Adrenal gland (tissue), 12 donors: Measurements from ENCODE around the gene PRDM10. TPM values are rescaled to one million over a fixed set of nuclear protein-coding genes. Genes with fewer than 3 reads are reported as not detected.

Source experiments
- DNase-seq, 7 donors: peaks; one replicate each; pipeline ENCODE4 v3.0.0-alpha.2; 2019 to 2020
- H3K27ac ChIP-seq, 5 donors: fragments of 200-600 bp; sonication (generic) in 4 of 5; 1 replicate in 3 of 5; 2 replicates in 2 of 5; pipeline versions ENCODE4 v1.5.1 to v1.8.0; 2016 to 2020; ENCODE audit warnings: mild to moderate bottlenecking in 1 of 5
- H3K27me3 ChIP-seq: fragments of 200-600 bp; 2 replicates; pipeline ENCODE4 v1.8.0; 2021
- H3K36me3 ChIP-seq, 2 donors: fragments of 200-600 bp; replicated peaks in 1 of 2; 1 replicate in 1 of 2; 2 replicates in 1 of 2; pipeline versions ENCODE4 v1.5.1 to v1.8.0; 2018 to 2022
- H3K4me1 ChIP-seq, 2 donors: fragments of 200-600 bp; replicated peaks in 1 of 2; 1 replicate in 1 of 2; 2 replicates in 1 of 2; pipeline versions ENCODE4 v1.5.1 to v1.8.0; 2018 to 2021
- H3K4me3 ChIP-seq, 4 donors: fragments of 200-600 bp; sonication (generic) in 3 of 4; one replicate each; pipeline ENCODE4 v1.5.1; 2016 to 2018
- H3K9me3 ChIP-seq, 3 donors: fragments of 200-600 bp; sonication (generic) in 1 of 3; replicated peaks in 1 of 3; 1 replicate in 2 of 3; 2 replicates in 1 of 3; pipeline versions ENCODE4 v1.5.1 to v1.8.0; 2016 to 2021
- CTCF ChIP-seq, 6 experiments: fragments of 450-650 bp in 4 of 6; fragments of 200-600 bp in 2 of 6; sonication (generic) in 1 of 6; IDR thresholded peaks; 1 replicate in 5 of 6; 2 replicates in 1 of 6; pipeline versions ENCODE4 v1.5.1 to v1.8.0; 2016 to 2021; ENCODE audit warnings: antibody characterized with exemption in 6 of 6, mild to moderate bottlenecking in 2 of 6, moderate library complexity in 1 of 6
- POLR2A ChIP-seq, 2 donors: fragments of 450-650 bp; IDR thresholded peaks; one replicate each; pipeline ENCODE4 v1.6.1; 2017; ENCODE audit warnings: antibody characterized with exemption in 2 of 2, mild to moderate bottlenecking in 2 of 2, moderate library complexity in 1 of 2
- WGBS, 4 donors: extraction: QIAGEN DNeasy Blood & Tissue Kit in 2 of 4; methylation state at CpG; one replicate each; pipeline versions ENCODE4 v1.1.5 to v1.1.7; 2013 to 2017; 5-methylcytosine and 5-hydroxymethylcytosine counted together
- intact Hi-C, 2 donors: fragments of 100-400 bp; cut with DNase I; formaldehyde crosslinking; loops; one replicate each; pipeline versions ENCODE4 v1.14.1 to v1.15.0; 2022 to 2023
- polyA plus RNA-seq, 3 donors: library from polyadenylated mRNA; stranded (reverse); fragments of 200-250 nt in 2 of 3; fragments of 350-450 nt in 1 of 3; fragmentation: Illumina TruSeq in 1 of 3; extraction: RNeasy Lipid Tissue Mini Kit (QIAGEN cat#74804) in 1 of 3; gene quantifications; one replicate each; pipeline ENCODE4 v1.2.3, GENCODE V29; 2013 to 2014
- total RNA-seq, 9 donors: library from RNA; depleted of rRNA in 4 of 9; stranded (reverse); fragments of >200 nt in 4 of 9; fragments of 120-200 nt in 1 of 9; fragmentation: NEBNext Ultra II Directional in 1 of 9; extraction: Animal tissue kit (Norgen Biotek cat#: 25700) in 1 of 9; gene quantifications; one replicate each; pipeline versions ENCODE4 v1.1.0 to v1.2.4, GENCODE V29; 2013 to 2023
- donor health status: healthy with polysubstance abuse.
- donor health status: Bipolar disorder and iron deficiency.
- donor health status: DM: yes; HTN: yes; CAD: no.
- donor health status: DM: no; HTN: no; CAD: no.
- donor health status: DM: no; HTN: no; CAD: no.
- donor health status: DM: yes; HTN: yes; CAD: no.

Gene PRDM10
- total and polyA plus RNA-seq, 12 donors, result 2.3 to 10.1 (median 6.4) TPM

DNA sequence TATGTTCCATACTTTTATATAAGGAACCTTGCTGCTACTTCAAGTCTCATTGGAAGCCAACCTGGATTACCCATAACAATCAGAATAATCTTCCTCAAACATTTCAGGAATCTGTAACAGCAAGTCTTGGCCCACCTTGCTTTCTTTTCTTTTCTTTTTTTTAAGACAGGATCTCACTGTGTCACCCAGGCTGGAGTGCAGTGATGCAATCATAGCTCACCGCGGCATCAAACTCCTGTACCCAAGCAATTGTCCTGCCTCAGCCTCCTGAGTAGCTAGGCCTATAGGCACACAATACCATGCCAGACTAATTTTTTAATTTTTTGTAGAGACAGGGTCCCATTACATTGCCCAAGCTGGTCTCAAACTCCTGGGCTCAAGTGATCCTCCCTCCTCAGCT, 29.3 kb upstream of the PRDM10 start:
- WGBS, 4 donors, result 93 to 97% (median 94%) methylated on average over 2 of the region's 2 CpGs
- intact Hi-C loops, result no loop called here
- TF ChIP-seq CTCF (IDR thresholded peaks at IDR 0.05) (no peak), POLR2A (IDR thresholded peaks at IDR 0.05) (no peak)
- Histone ChIP-seq H3K27me3 (no peaks in the 10 kb centered on the region), H3K9me3 (no peaks in the 10 kb centered on the region), H3K27ac (no peak overlapping the region), H3K4me3 (no peak overlapping the region), H3K4me1 (no peaks in the 10 kb centered on the region), H3K36me3 (no peaks in the 10 kb centered on the region)
- DNase-seq, result no peak

- Histone ChIP-seq H3K36me3 (no peaks in the 10 kb centered on the region), H3K4me1 (no peaks in the 10 kb centered on the region), H3K9me3 (no peaks in the 10 kb centered on the region), H3K27ac (no peak overlapping the region), H3K4me3 (no peak overlapping the region), H3K27me3 (no peaks in the 10 kb centered on the region)
- DNase-seq, result no peak
- intact Hi-C loops, result no loop called here
- no peak for TF ChIP-seq CTCF (IDR thresholded peaks at IDR 0.05)
- no peak for TF ChIP-seq POLR2A (IDR thresholded peaks at IDR 0.05)
- WGBS, 4 donors, result 67 to 100% (median 82%) methylated on average over 1 of the region's 1 CpG
Observed at GRCh38 chr11:130031056-130031455, 28.4 kb upstream of the PRDM10 start.

DNA sequence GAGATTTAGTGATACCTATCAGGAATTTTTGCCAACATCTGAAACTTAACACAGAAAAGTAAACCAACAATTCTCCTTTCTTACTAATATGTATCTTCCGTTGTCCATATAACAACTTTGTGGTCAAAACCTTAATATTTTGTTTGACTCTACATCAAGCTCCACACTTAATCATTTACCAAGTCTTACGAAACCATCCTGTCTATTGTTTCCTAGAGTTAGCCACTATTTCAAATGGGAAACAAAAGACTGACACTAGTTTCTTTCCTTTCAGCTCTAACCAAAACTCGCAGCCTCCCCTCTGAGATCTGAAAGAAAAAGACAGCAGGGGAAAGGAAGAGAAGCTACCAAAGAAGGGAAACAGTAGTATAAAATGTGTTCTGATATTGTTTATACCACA, 26.5 kb upstream of the PRDM10 start:
- no peak overlapping the region for H3K4me3 ChIP-seq
- no peaks in the 10 kb centered on the region for H3K9me3 ChIP-seq
- H3K27ac ChIP-seq, result no peak overlapping the region
- intact Hi-C loops, result no loop called here
- no peaks in the 10 kb centered on the region for H3K4me1 ChIP-seq
- H3K36me3 ChIP-seq, result no peaks in the 10 kb centered on the region
- DNase-seq, result no peak
- WGBS, 4 donors, result 67 to 86% (median 81%) methylated on average over 3 of the region's 3 CpGs
- H3K27me3 ChIP-seq, result no peaks in the 10 kb centered on the region
- no peak for TF ChIP-seq CTCF (IDR thresholded peaks at IDR 0.05)

DNA sequence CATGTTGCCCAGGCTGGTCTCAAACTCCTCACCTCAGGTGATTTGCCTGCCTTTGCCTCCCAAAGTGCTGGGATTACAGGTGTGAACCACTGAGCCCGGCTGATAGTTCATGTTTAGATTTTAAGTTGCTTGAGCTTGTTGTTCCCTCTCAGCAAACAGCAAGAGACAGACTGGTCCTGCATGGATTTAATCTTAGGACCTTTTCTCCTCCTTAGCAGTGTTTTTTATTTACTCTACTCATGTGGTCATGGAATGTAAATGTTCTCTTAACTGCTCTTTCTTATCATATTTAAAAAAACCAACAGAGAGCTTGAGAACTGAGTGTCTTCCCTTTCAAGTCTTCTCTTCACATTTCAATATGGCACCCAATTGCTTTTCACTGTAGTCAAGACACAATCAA, 22.7 kb upstream of the PRDM10 start:
- intact Hi-C loops, result no loop called here

More for the DNA sequence above, 22.7 kb upstream of the PRDM10 start:
- no peaks in the 10 kb centered on the region for H3K27me3 ChIP-seq
- 75 to 95% (median 85%) methylated on average over 1 of the region's 1 CpG for WGBS, 4 donors
- TF ChIP-seq CTCF (IDR thresholded peaks at IDR 0.05) (no peak), POLR2A (IDR thresholded peaks at IDR 0.05) (no peak)
- no peak overlapping the region for H3K27ac ChIP-seq
- H3K4me1 ChIP-seq, result no peaks in the 10 kb centered on the region
- H3K9me3 ChIP-seq, result no peaks in the 10 kb centered on the region
- no peaks in the 10 kb centered on the region for H3K36me3 ChIP-seq
- H3K4me3 ChIP-seq, result no peak overlapping the region
- no peak for DNase-seq
